ENCODE data around the gene CDA.

- no peak for TF ChIP-seq CTCF (conservative IDR thresholded peaks at IDR 0.05 in 1 of 2, IDR thresholded peaks at IDR 0.05 in 1 of 2; ENCODE audit: extremely low read depth in 1 of 2, insufficient read depth in 1 of 2, low read depth in 1 of 2, low read length in 2 of 2)
- no peak for TF ChIP-seq EZH2 (IDR thresholded peaks at IDR 0.05; ENCODE audit: borderline replicate concordance, low read length)
These were observed 7.2 kb downstream of the CDA start for GRCh38 chr1:20596106-20596505.
